ENCODE measurements around the gene EPG5.
A peak's percentile ranks its signal among the peaks of the same experiment; 100 is the strongest.

Gene EPG5

DNA sequence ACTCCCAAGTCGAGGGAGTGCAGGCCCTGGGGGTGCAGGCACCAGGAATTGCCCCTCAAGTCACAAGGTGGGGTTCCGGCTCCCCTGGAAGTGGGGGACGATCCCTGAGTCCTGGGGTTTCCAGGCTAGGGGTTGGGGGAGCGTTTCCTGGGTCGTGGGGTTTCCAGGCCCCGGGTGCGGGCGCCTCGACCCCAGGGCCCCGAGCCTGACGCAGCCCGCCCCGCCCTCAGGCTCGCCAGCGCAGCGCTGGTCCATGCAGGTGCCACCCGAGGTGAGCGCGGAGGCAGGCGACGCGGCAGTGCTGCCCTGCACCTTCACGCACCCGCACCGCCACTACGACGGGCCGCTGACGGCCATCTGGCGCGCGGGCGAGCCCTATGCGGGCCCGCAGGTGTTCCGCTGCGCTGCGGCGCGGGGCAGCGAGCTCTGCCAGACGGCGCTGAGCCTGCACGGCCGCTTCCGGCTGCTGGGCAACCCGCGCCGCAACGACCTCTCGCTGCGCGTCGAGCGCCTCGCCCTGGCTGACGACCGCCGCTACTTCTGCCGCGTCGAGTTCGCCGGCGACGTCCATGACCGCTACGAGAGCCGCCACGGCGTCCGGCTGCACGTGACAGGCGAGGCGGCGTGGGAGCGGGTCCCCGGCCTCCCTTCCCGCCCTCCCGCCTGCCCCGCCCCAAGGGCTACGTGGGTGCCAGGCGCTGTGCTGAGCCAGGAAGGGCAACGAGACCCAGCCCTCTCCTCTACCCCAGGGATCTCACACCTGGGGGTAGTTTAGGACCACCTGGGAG is 129.7 kb downstream of the EPG5 start:
- Histone ChIP-seq H3K27ac (ENCODE audit: low read depth, low read length) (no peak overlapping the region), H4K91ac (ENCODE audit: low read depth, low read length) (no peak overlapping the region), H3K9me3 (ENCODE audit: insufficient read depth, low read depth, low read length) (no peaks in the 10 kb centered on the region), H3K9ac (ENCODE audit: low read length) (no peak overlapping the region), H3K18ac (ENCODE audit: low read length) (no peak overlapping the region), H3K14ac (ENCODE audit: low read length) (no peak overlapping the region), H3K79me2 (ENCODE audit: control insufficient read depth, insufficient read depth, low read length, poor library complexity) (no peaks in the 10 kb centered on the region), H3K79me1 (ENCODE audit: low read length) (no peaks in the 10 kb centered on the region), H3K36me3 (ENCODE audit: control insufficient read depth in 1 of 2, insufficient read depth in 2 of 2, low read length in 2 of 2) (no peaks in the 10 kb centered on the region), H3K4me3 (ENCODE audit: low read depth, low read length) (peak overlapping the region; percentile 42), H3K4me1 (ENCODE audit: control insufficient read depth in 1 of 2, insufficient read depth in 2 of 2, low read length in 2 of 2) (peaks cover 2 to 9% of the 10 kb centered on the region in 2 experiments), H2AFZ (ENCODE audit: insufficient read depth, low read length, poor library complexity) (peak overlapping the region; percentile 68), H4K12ac (ENCODE audit: low read depth, low read length) (no peak overlapping the region), H4K8ac (ENCODE audit: low read depth, low read length) (no peak overlapping the region), H3K23ac (ENCODE audit: low read length) (no peak overlapping the region), H3K4ac (ENCODE audit: low read depth, low read length) (no peak overlapping the region), H2BK120ac (ENCODE audit: insufficient read depth, low read length, poor library complexity) (no peak overlapping the region), H2BK12ac (ENCODE audit: low read length) (no peak overlapping the region), H3K4me2 (ENCODE audit: low read length) (peak overlapping the region; percentile 81), H3K27me3 (ENCODE audit: insufficient read depth, low read length) (peaks cover 15% of the 10 kb centered on the region), H2BK5ac (ENCODE audit: low read depth, low read length, poor library complexity) (no peak overlapping the region), H2AK5ac (ENCODE audit: low read length) (no peak overlapping the region)
- WGBS (ENCODE audit: extremely low coverage, insufficient coverage, insufficient read length), result no CpG with 5 or more reads among the region's 84 CpGs
- peak; percentile 85 to 88 for DNase-seq

DNA sequence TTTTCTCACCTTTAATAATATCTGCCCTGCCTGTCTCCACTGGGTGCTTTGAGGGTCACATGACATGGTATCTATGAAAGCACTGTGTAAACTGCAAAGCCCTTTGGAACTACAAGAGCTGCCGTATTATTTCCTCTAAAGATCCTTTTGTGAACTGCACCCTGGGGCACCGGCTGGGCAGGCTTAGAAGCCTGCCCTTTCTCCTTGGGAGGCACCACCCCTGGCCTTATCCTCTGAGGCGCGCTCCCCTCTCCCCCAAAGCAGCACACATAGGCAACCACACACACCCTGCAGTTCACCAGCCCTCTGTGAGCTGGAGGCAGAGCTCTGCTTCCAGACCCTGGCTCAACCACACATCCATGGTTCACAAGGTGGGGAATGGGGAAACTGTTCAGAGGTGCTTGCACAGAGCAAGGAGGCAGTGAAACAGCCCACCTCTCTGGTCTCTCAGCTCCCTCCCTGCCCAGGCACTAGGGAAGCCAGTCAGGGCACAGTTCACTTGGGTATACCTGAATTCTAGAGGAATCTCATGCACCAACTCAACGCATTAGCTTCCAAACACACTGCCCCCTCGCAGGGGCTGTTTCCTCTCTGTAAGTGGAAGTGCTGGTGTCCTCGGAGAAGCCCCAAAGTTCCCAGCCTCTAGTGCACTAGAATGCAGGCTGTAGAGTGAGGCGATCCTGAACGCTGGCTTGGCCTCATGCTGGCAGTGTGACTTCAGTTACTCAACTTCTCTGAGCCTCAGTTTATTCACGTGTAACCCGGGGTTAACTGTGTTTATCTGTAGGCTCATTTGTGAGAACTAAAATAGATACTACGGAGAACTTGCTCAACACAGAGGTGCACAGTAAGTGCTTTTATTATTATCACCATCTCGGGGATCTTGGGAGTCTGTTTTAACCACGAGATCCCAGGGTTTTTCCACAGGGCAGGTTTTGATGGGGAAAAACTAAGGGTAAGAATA is 130.6 kb downstream of the EPG5 start:
- Histone ChIP-seq H3K23ac (ENCODE audit: low read length) (no peak overlapping the region), H2BK5ac (ENCODE audit: low read depth, low read length, poor library complexity) (no peak overlapping the region), H3K9ac (ENCODE audit: low read length) (no peak overlapping the region), H2AFZ (ENCODE audit: insufficient read depth, low read length, poor library complexity) (no peak overlapping the region), H2AK5ac (ENCODE audit: low read length) (no peak overlapping the region), H3K27ac (ENCODE audit: low read depth, low read length) (no peak overlapping the region), H4K12ac (ENCODE audit: low read depth, low read length) (no peak overlapping the region), H3K4ac (ENCODE audit: low read depth, low read length) (no peak overlapping the region), H3K9me3 (ENCODE audit: insufficient read depth, low read depth, low read length) (no peaks in the 10 kb centered on the region), H3K4me2 (ENCODE audit: low read length) (no peak overlapping the region), H3K36me3 (ENCODE audit: control insufficient read depth in 1 of 2, insufficient read depth in 2 of 2, low read length in 2 of 2) (no peaks in the 10 kb centered on the region), H2BK12ac (ENCODE audit: low read length) (no peak overlapping the region), H3K79me1 (ENCODE audit: low read length) (no peaks in the 10 kb centered on the region), H3K27me3 (ENCODE audit: insufficient read depth, low read length) (peaks cover 15% of the 10 kb centered on the region), H3K4me1 (ENCODE audit: control insufficient read depth in 1 of 2, insufficient read depth in 2 of 2, low read length in 2 of 2) (peaks cover 2 to 9% of the 10 kb centered on the region in 2 experiments), H4K91ac (ENCODE audit: low read depth, low read length) (no peak overlapping the region), H4K8ac (ENCODE audit: low read depth, low read length) (no peak overlapping the region), H3K4me3 (ENCODE audit: low read depth, low read length) (no peak overlapping the region), H3K14ac (ENCODE audit: low read length) (no peak overlapping the region), H3K18ac (ENCODE audit: low read length) (no peak overlapping the region), H3K79me2 (ENCODE audit: control insufficient read depth, insufficient read depth, low read length, poor library complexity) (no peaks in the 10 kb centered on the region), H2BK120ac (ENCODE audit: insufficient read depth, low read length, poor library complexity) (no peak overlapping the region)
- no peak for DNase-seq
- no CpG with 5 or more reads among the region's 14 CpGs for whole genome bisulfite sequencing (ENCODE audit: extremely low coverage, insufficient coverage, insufficient read length)

DNA sequence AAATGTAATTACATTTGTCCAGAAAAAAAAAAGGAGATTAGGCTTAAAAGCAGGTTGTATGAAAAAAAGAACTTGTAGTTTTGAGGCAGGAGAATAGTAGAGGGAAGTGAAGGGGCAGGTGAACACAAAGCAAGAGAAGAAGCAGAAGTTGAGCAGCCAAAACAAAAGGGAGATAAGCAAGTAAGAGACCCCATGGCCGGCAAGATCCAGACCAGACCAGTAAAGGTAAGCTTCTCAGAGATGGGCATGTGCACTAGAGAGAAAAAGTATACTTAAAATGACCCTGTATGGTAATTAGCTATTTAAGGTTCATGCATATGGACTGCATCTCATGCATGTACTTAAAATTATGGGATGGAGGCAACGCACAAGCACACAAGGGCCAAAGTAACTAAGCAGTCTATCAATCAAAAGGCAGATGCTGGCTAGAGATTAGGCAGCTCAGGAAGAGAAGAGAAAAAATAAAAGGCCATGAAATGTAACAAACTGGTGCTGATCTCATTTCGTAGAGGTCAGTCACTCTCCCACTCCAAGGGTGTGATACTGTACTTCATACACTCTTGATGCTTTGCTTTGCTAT is 132.0 kb downstream of the EPG5 start:
- WGBS (ENCODE audit: extremely low coverage, insufficient coverage, insufficient read length), result no CpG with 5 or more reads among the region's 3 CpGs

DNA sequence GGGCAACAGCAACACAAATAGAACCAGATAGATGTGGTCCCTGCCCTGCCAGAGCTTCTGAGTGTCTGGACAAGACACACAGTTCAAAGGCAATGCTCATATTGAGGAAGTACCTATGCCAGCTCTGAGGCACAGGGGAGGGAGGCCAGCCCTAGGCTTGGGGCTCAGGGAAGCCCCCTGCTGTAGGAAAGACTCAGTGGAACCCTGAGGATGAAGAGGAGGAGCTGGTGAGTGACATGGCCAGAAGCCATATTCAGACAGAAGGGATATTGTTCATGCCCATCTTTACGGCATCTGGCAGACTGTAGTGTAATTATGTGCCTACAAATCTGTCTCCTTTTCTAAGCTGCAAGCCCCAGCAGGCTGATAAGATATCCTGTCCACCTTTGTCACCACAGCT is 132.8 kb downstream of the EPG5 start:
- H3K4me1 ChIP-seq (ENCODE audit: control insufficient read depth in 1 of 2, insufficient read depth in 2 of 2, low read length in 2 of 2), result peaks cover 8 to 11% of the 10 kb centered on the region in 2 experiments
- H4K91ac ChIP-seq (ENCODE audit: low read depth, low read length), result no peak overlapping the region
- H4K8ac ChIP-seq (ENCODE audit: low read depth, low read length), result no peak overlapping the region
- H3K4me3 ChIP-seq (ENCODE audit: low read depth, low read length), result no peak overlapping the region
- H3K9me3 ChIP-seq (ENCODE audit: insufficient read depth, low read depth, low read length), result no peaks in the 10 kb centered on the region
- DNase-seq, result no peak
- H3K36me3 ChIP-seq (ENCODE audit: control insufficient read depth in 1 of 2, insufficient read depth in 2 of 2, low read length in 2 of 2), result no peaks in the 10 kb centered on the region
- H2AK5ac ChIP-seq (ENCODE audit: low read length), result no peak overlapping the region
- no peak overlapping the region for H3K9ac ChIP-seq (ENCODE audit: low read length)
- H3K23ac ChIP-seq (ENCODE audit: low read length), result no peak overlapping the region
- H2BK120ac ChIP-seq (ENCODE audit: insufficient read depth, low read length, poor library complexity), result no peak overlapping the region
- no CpG with 5 or more reads among the region's 1 CpG for WGBS (ENCODE audit: extremely low coverage, insufficient coverage, insufficient read length)
- no peak overlapping the region for H3K4me2 ChIP-seq (ENCODE audit: low read length)
- no peak overlapping the region for H3K4ac ChIP-seq (ENCODE audit: low read depth, low read length)
- H2BK12ac ChIP-seq (ENCODE audit: low read length), result no peak overlapping the region
- H2BK5ac ChIP-seq (ENCODE audit: low read depth, low read length, poor library complexity), result no peak overlapping the region
- H3K27ac ChIP-seq (ENCODE audit: low read depth, low read length), result no peak overlapping the region
- no peak overlapping the region for H3K14ac ChIP-seq (ENCODE audit: low read length)
- H3K79me1 ChIP-seq (ENCODE audit: low read length), result no peaks in the 10 kb centered on the region
- H3K79me2 ChIP-seq (ENCODE audit: control insufficient read depth, insufficient read depth, low read length, poor library complexity), result no peaks in the 10 kb centered on the region
- no peak overlapping the region for H2AFZ ChIP-seq (ENCODE audit: insufficient read depth, low read length, poor library complexity)
- H3K18ac ChIP-seq (ENCODE audit: low read length), result no peak overlapping the region
- peaks cover 15% of the 10 kb centered on the region for H3K27me3 ChIP-seq (ENCODE audit: insufficient read depth, low read length)
- no peak overlapping the region for H4K12ac ChIP-seq (ENCODE audit: low read depth, low read length)

More for the DNA sequence above, 132.0 kb downstream of the EPG5 start:
- H2BK120ac ChIP-seq (ENCODE audit: insufficient read depth, low read length, poor library complexity), result no peak overlapping the region
- H4K8ac ChIP-seq (ENCODE audit: low read depth, low read length), result no peak overlapping the region
- H3K36me3 ChIP-seq (ENCODE audit: control insufficient read depth in 1 of 2, insufficient read depth in 2 of 2, low read length in 2 of 2), result no peaks in the 10 kb centered on the region
- no peak overlapping the region for H4K12ac ChIP-seq (ENCODE audit: low read depth, low read length)
- no peak overlapping the region for H3K4ac ChIP-seq (ENCODE audit: low read depth, low read length)
- peaks cover 2 to 5% of the 10 kb centered on the region in 2 experiments for H3K4me1 ChIP-seq (ENCODE audit: control insufficient read depth in 1 of 2, insufficient read depth in 2 of 2, low read length in 2 of 2)
- no peak overlapping the region for H2AFZ ChIP-seq (ENCODE audit: insufficient read depth, low read length, poor library complexity)
- DNase-seq, result no peak
- no peak overlapping the region for H3K4me3 ChIP-seq (ENCODE audit: low read depth, low read length)
- no peak overlapping the region for H3K23ac ChIP-seq (ENCODE audit: low read length)
- H3K4me2 ChIP-seq (ENCODE audit: low read length), result no peak overlapping the region
- H3K9me3 ChIP-seq (ENCODE audit: insufficient read depth, low read depth, low read length), result no peaks in the 10 kb centered on the region
- no peak overlapping the region for H2AK5ac ChIP-seq (ENCODE audit: low read length)
- no peak overlapping the region for H3K9ac ChIP-seq (ENCODE audit: low read length)
- no peak overlapping the region for H2BK12ac ChIP-seq (ENCODE audit: low read length)
- H3K14ac ChIP-seq (ENCODE audit: low read length), result no peak overlapping the region
- H4K91ac ChIP-seq (ENCODE audit: low read depth, low read length), result no peak overlapping the region
- H3K27ac ChIP-seq (ENCODE audit: low read depth, low read length), result no peak overlapping the region
- H3K18ac ChIP-seq (ENCODE audit: low read length), result no peak overlapping the region
- H3K79me2 ChIP-seq (ENCODE audit: control insufficient read depth, insufficient read depth, low read length, poor library complexity), result no peaks in the 10 kb centered on the region
- H3K79me1 ChIP-seq (ENCODE audit: low read length), result no peaks in the 10 kb centered on the region
- no peak overlapping the region for H2BK5ac ChIP-seq (ENCODE audit: low read depth, low read length, poor library complexity)
- peaks cover 15% of the 10 kb centered on the region for H3K27me3 ChIP-seq (ENCODE audit: insufficient read depth, low read length)

Measured in trophoblast cell (in vitro differentiated cells and primary cell).